ENCODE data around the gene MEX3D.

The MEX3D gene

DNA sequence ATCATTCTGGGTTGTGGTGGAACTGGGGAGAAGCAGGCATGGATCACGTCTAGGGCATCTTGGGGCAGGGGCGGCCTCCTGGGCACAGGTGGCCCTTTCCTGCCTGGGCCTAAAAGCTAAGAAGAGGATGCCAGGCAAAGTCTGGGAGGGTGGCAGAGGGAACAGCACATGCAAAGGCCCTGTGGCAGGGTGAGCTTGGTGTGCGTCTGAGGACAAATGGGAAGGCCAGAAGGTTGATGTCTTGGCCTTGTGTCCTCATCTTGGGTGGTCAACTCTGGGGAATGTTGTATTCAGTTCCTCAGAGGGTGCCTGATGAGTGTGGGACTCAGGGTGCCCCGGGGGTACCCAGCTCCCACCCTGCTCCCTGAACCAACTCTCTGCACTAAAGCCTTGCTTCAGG lies 49.7 kb downstream of the MEX3D start:
- no peak for DNase-seq (ENCODE audit: extremely low read depth, low read depth)
- no peak for TF ChIP-seq CTCF (IDR thresholded peaks at IDR 0.05; ENCODE audit: low read depth, low read length, missing control alignments)
- no peak overlapping the region for H3K4me3 ChIP-seq (replicated peaks; ENCODE audit: low read depth, low read length)

- no peak overlapping the region for H3K4me3 ChIP-seq (replicated peaks; ENCODE audit: low read depth, low read length)
- no peak for TF ChIP-seq CTCF (IDR thresholded peaks at IDR 0.05; ENCODE audit: low read depth, low read length, missing control alignments)
- DNase-seq (ENCODE audit: extremely low read depth, low read depth), result no peak
Measured at GRCh38 chr19:1516395-1516753, 51.8 kb downstream of the MEX3D start.

DNA sequence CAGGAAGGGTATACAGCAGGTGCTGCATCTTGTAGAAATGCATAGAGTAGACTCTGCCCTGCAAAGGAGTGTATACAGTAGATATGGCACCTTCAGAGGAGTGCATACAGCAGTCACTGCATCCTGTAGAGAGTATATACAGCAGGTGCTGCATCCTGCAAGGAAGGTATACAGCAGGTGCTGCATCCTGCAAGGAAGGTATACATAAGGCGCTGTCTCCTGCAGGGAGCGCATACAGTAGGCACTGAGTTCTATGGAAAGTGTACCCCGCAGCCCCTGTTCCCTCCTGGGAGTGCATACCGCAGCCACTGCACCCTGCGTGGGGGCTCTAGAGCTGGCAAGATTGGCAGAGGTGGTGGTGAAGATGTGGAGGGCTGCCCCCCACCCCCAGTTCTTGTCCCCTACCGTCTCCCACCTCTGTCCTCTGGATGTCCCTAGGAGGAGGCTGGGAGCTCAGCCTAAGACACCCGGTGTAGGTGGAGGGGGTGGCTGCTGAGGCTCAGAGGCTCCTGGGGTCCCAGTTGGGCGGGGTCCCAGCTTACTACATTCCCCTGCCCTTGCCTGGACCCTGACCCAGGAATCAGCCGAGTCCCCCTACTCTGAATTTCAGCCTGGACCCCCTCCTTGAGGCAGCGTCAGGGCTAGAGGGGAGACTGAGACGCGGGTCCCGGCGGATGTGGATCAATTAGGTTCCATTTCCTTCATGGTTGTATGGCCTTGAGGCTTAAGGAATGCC lies 53.0 kb downstream of the MEX3D start:
- TF ChIP-seq CTCF (IDR thresholded peaks at IDR 0.05; ENCODE audit: low read depth, low read length, missing control alignments), result no peak
- DNase-seq (ENCODE audit: extremely low read depth, low read depth), result no peak
- no peak overlapping the region for H3K4me3 ChIP-seq (replicated peaks; ENCODE audit: low read depth, low read length)

DNA sequence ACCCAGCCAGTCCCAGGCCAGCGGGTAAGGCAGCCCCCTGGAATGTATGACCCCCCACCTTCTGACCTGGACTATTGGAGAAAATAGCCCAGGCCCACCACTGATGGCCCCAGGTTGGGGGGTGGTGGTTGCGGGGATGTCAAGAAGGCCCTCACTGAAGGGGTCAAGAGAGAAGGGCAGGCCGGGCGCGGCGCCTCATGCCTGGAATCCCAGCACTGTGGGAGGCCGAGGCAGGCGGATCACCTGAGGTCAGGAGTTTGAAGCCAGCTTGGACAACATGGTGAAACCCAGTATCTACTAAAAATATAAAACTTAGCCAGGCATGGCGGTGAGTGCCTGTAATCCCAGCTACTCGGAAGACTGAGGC lies 53.8 kb downstream of the MEX3D start:
- no peak for DNase-seq (ENCODE audit: extremely low read depth, low read depth)
- H3K4me3 ChIP-seq (replicated peaks; ENCODE audit: low read depth, low read length), result no peak overlapping the region
- TF ChIP-seq CTCF (IDR thresholded peaks at IDR 0.05; ENCODE audit: low read depth, low read length, missing control alignments), result no peak

DNA sequence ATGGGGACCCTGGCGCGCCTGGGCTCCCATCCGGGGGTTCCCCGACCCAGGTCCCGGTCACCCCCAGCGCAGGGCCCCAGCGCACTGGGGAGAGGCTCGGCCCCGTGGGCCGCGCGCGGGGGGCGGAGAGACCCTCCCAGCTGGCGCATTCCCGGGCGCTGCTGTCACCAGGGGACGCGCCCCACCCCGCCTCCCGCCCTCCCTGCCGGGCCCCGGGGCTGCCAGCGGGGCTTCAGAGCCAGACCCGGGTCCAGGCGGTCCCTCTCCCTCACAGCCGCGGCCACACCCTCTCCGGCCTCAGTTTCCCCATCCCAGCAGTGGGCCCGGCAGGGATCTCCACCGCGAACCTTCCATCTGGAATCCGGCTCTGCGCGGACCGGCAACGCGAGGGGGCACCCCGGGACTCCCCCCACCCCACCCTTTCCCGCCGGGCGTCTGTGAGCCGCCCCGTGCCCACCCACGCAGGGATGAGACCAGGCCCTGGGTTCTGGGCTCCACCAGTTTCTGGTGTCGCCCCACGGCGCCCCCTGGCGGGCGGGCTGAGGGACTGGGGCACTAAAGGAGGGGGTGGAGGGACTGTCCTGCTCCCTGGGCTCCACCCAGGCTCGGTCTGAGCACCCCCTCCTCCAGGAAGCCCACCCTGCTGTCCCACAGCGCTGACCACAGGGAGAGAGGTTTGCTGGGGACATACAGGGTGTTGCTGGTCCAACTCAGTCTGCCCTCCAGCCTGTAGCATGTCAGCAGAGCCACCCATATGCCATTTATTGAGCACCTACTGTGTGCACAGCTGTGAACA lies 54.4 kb downstream of the MEX3D start:
- no peak for DNase-seq (ENCODE audit: extremely low read depth, low read depth)
- peak overlapping the region; percentile 45 for H3K4me3 ChIP-seq (replicated peaks; ENCODE audit: low read depth, low read length)
- peak; percentile 77 for TF ChIP-seq CTCF (IDR thresholded peaks at IDR 0.05; ENCODE audit: low read depth, low read length, missing control alignments)

DNA sequence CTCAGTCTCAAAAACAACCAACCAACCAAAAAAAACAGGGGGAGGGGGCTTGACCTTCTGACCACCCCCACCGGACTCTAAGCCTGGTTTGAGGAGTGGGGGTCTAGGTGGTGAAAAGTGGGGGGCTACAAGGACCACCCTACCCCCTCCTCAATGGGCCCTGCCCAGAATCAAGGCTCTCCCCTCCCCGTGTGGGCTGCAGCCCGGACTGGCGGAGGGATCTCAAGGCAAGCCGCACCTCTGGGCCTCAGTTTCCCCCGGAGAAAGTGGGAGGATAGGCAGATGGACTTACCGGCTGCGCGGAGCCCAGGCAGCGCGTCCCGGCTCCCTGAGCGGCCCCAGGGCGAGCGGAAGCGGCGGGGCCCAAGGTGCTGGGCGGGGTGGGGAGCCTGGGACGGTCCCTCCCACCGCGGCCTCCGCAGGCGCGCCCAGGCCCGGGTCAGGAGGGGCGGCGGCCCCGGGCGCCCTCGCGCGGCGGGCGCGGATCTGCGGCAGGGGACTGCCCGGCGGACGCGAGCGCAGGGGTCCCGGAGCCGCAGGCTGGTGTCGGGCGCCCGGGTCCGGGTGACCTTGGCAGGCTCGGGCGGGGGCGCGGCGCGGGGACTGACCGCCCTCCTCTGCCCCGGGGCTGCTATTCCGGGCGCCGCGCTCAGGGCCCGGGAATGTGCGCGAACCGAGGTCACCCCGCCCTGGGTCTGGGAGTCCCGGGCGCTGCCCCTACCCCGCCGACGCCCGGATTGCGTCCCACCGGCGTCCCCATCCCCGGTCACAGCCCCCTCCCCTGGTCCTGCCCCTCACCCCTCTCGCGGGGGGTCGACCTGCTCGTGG lies 55.2 kb downstream of the MEX3D start, which contains the start of gene ADAMTSL5:
Gene ADAMTSL5 (minus strand): TSS at position 349 of the 828 bp plus-strand sequence. CDS start 2,076 bp downstream, outside the sequence.
- no peak for TF ChIP-seq CTCF (IDR thresholded peaks at IDR 0.05; ENCODE audit: low read depth, low read length, missing control alignments)
- H3K4me3 ChIP-seq (replicated peaks; ENCODE audit: low read depth, low read length), result peak within 1 kb of the TSS; percentile 45
- DNase-seq (ENCODE audit: extremely low read depth, low read depth), result no peak

Measured in HFF-Myc (cell line).